Left ventricle myocardium inferior (tissue), 1 donor: Measurements from ENCODE around the gene ZNRF3. TPM values are rescaled to one million over a fixed set of nuclear protein-coding genes. Genes with fewer than 3 reads are reported as not detected.

Experiments
- DNase-seq: peaks from one replicate; pipeline ENCODE4 v3.0.0-alpha.2; 2020
- H3K27ac ChIP-seq: fragments of 200-600 bp; replicated peaks from 2 replicates; pipeline ENCODE4 v1.8.0; 2021
- H3K27me3 ChIP-seq: fragments of 200-600 bp; 2 replicates; pipeline ENCODE4 v1.8.0; 2021; ENCODE audit warnings: low read depth
- H3K36me3 ChIP-seq: fragments of 200-600 bp; 2 replicates; pipeline ENCODE4 v1.8.0; 2021
- H3K4me1 ChIP-seq: fragments of 200-600 bp; 2 replicates; pipeline ENCODE4 v1.8.0; 2021
- H3K4me3 ChIP-seq: fragments of 200-600 bp; 2 replicates; pipeline ENCODE4 v1.8.0; 2021; ENCODE audit warnings: mild to moderate bottlenecking, moderate library complexity
- H3K9me3 ChIP-seq: fragments of 200-600 bp; replicated peaks from 2 replicates; pipeline ENCODE4 v1.8.0; 2021
- CTCF ChIP-seq: fragments of 200-600 bp; IDR thresholded peaks from 2 replicates; pipeline ENCODE4 v1.8.0; 2021; ENCODE audit warnings: antibody characterized with exemption, mild to moderate bottlenecking, borderline replicate concordance
- intact Hi-C: fragments of 100-400 bp; cut with micrococcal nuclease; formaldehyde crosslinking; loops from one replicate; pipeline ENCODE4 v1.11.0; 2022
- total RNA-seq: library from RNA; stranded (reverse); fragmentation: NEBNext Ultra II Directional; extraction: Animal tissue kit (Norgen Biotek cat#: 25700); gene quantifications from one replicate; pipeline ENCODE4 v1.2.1, GENCODE V29; 2021
- donor health status: DM: no; HTN: yes; CAD: no; lungs with severe emphysema.

The ZNRF3 gene
- total RNA-seq, 1 donor from 2014 or later: 6.3 TPM

GRCh38 chr22:28931844-28932567 lies 48.6 kb downstream of the ZNRF3 start:
- Histone ChIP-seq H3K4me1 (peaks cover 10% of the 10 kb centered on the region), H3K9me3 (no peaks in the 10 kb centered on the region), H3K27ac (no peak overlapping the region), H3K4me3 (no peak overlapping the region), H3K36me3 (no peaks in the 10 kb centered on the region), H3K27me3 (no peaks in the 10 kb centered on the region)
- no peak for TF ChIP-seq CTCF
- DNase-seq: no peak
- intact Hi-C loops: no loop called here

GRCh38 chr22:28933321-28933720 lies 49.9 kb downstream of the ZNRF3 start:
- Histone ChIP-seq H3K36me3 (no peaks in the 10 kb centered on the region), H3K9me3 (no peaks in the 10 kb centered on the region), H3K4me3 (no peak overlapping the region), H3K27me3 (no peaks in the 10 kb centered on the region), H3K27ac (no peak overlapping the region), H3K4me1 (peaks cover 10% of the 10 kb centered on the region)
- no peak for DNase-seq
- no peak for TF ChIP-seq CTCF
- intact Hi-C loops: no loop called here

GRCh38 chr22:28934026-28934425 lies 50.7 kb downstream of the ZNRF3 start:
- H3K36me3 ChIP-seq: no peaks in the 10 kb centered on the region
- peaks cover 10% of the 10 kb centered on the region for H3K4me1 ChIP-seq
- no peak for TF ChIP-seq CTCF
- no peak for DNase-seq
- intact Hi-C loops: no loop called here
- H3K27ac ChIP-seq: no peak overlapping the region
- no peaks in the 10 kb centered on the region for H3K27me3 ChIP-seq
- no peak overlapping the region for H3K4me3 ChIP-seq
- no peaks in the 10 kb centered on the region for H3K9me3 ChIP-seq

- H3K27ac ChIP-seq: no peak overlapping the region
Observed at GRCh38 chr22:28935140-28935539, 51.8 kb downstream of the ZNRF3 start.

GRCh38 chr22:28935713-28936112 lies 52.3 kb downstream of the ZNRF3 start:
- Histone ChIP-seq H3K4me1 (peaks cover 3% of the 10 kb centered on the region), H3K27me3 (no peaks in the 10 kb centered on the region), H3K4me3 (no peak overlapping the region), H3K27ac (no peak overlapping the region), H3K36me3 (no peaks in the 10 kb centered on the region), H3K9me3 (no peaks in the 10 kb centered on the region)
- intact Hi-C loops: no loop called here
- no peak for DNase-seq
- no peak for TF ChIP-seq CTCF

More at GRCh38 chr22:28935140-28935539, 51.8 kb downstream of the ZNRF3 start:
- Histone ChIP-seq H3K36me3 (no peaks in the 10 kb centered on the region), H3K4me3 (no peak overlapping the region), H3K27me3 (no peaks in the 10 kb centered on the region), H3K4me1 (peaks cover 9% of the 10 kb centered on the region), H3K9me3 (no peaks in the 10 kb centered on the region)
- intact Hi-C loops: no loop called here
- no peak for DNase-seq
- no peak for TF ChIP-seq CTCF
